ENCODE results near the gene ABCA12. TPM values are rescaled to one million over a fixed set of nuclear protein-coding genes. Genes with fewer than 3 reads are reported as not detected.

Gene ABCA12
- total RNA-seq, 1 donor from 2014 or later, result 0.17 TPM

- no peaks in the 10 kb centered on the region for H3K4me1 Mint-ChIP-seq
- no peaks in the 10 kb centered on the region for H3K36me3 Mint-ChIP-seq
- no peak overlapping the region for H3K27ac Mint-ChIP-seq
- H3K4me1 ChIP-seq, result no peaks in the 10 kb centered on the region
- no peaks in the 10 kb centered on the region for H3K27me3 ChIP-seq
- no peaks in the 10 kb centered on the region for H4K20me1 ChIP-seq (ENCODE audit: low read depth)
- no peaks in the 10 kb centered on the region for H3K79me2 ChIP-seq (ENCODE audit: low read depth)
- H3K9me3 ChIP-seq (ENCODE audit: low read depth), result no peaks in the 10 kb centered on the region
- no peaks in the 10 kb centered on the region for H3K9me3 Mint-ChIP-seq
- H2AFZ ChIP-seq (replicated peaks), result no peak overlapping the region
- DNase-seq (ENCODE audit: low spot score), result no peak
- H3K4me2 ChIP-seq, result no peak overlapping the region
- no peak overlapping the region for H3K4me3 Mint-ChIP-seq
- TF ChIP-seq EZH2 (IDR thresholded peaks at IDR 0.05) (no peak), CTCF (IDR thresholded peaks at IDR 0.05) (no peak), EZH2phosphoT487 (IDR thresholded peaks at IDR 0.05) (no peak)
- H3K27ac ChIP-seq, result no peak overlapping the region
- no peak overlapping the region for H3K9ac ChIP-seq
- H3F3A ChIP-seq (ENCODE audit: low read depth), result no peaks in the 10 kb centered on the region
- H3K27me3 Mint-ChIP-seq (ENCODE audit: insufficient read depth, low read depth), result no peaks in the 10 kb centered on the region
- no peak overlapping the region for H3K4me3 ChIP-seq
- no peaks in the 10 kb centered on the region for H3K36me3 ChIP-seq
Observed at GRCh38 chr2:214995409-214995808, 143.0 kb downstream of the ABCA12 start.

- H3K36me3 ChIP-seq, result no peaks in the 10 kb centered on the region
- no peaks in the 10 kb centered on the region for H4K20me1 ChIP-seq (ENCODE audit: low read depth)
- H3F3A ChIP-seq (ENCODE audit: low read depth), result no peaks in the 10 kb centered on the region
- no peak overlapping the region for H3K4me3 ChIP-seq
- H3K27ac ChIP-seq, result no peak overlapping the region
- DNase-seq (ENCODE audit: low spot score), result no peak
- no peak overlapping the region for H3K27ac Mint-ChIP-seq
- no peaks in the 10 kb centered on the region for H3K36me3 Mint-ChIP-seq
- TF ChIP-seq EZH2phosphoT487 (IDR thresholded peaks at IDR 0.05) (no peak), CTCF (IDR thresholded peaks at IDR 0.05) (no peak)
- no peak overlapping the region for H2AFZ ChIP-seq (replicated peaks)
- H3K9ac ChIP-seq, result no peak overlapping the region
- H3K4me2 ChIP-seq, result no peak overlapping the region
- H3K79me2 ChIP-seq (ENCODE audit: low read depth), result no peaks in the 10 kb centered on the region
- no peaks in the 10 kb centered on the region for H3K4me1 Mint-ChIP-seq
- H3K27me3 Mint-ChIP-seq (ENCODE audit: insufficient read depth, low read depth), result no peaks in the 10 kb centered on the region
- H3K27me3 ChIP-seq, result no peaks in the 10 kb centered on the region
- H3K4me1 ChIP-seq, result no peaks in the 10 kb centered on the region
- no peaks in the 10 kb centered on the region for H3K9me3 Mint-ChIP-seq
- H3K4me3 Mint-ChIP-seq, result no peak overlapping the region
- H3K9me3 ChIP-seq (ENCODE audit: low read depth), result no peaks in the 10 kb centered on the region
Observed at GRCh38 chr2:214992911-214993310, 145.5 kb downstream of the ABCA12 start.

GRCh38 chr2:214989187-214989586 lies 149.2 kb downstream of the ABCA12 start:
- H4K20me1 ChIP-seq (ENCODE audit: low read depth), result no peaks in the 10 kb centered on the region
- Mint-ChIP-seq H3K27me3 (ENCODE audit: insufficient read depth, low read depth) (no peaks in the 10 kb centered on the region), H3K36me3 (no peaks in the 10 kb centered on the region), H3K9me3 (no peaks in the 10 kb centered on the region), H3K4me3 (no peak overlapping the region), H3K4me1 (no peaks in the 10 kb centered on the region), H3K27ac (no peak overlapping the region)
- no peak for DNase-seq (ENCODE audit: low spot score)
- H3K4me3 ChIP-seq, result no peak overlapping the region
- no peaks in the 10 kb centered on the region for H3K27me3 ChIP-seq
- no peak for TF ChIP-seq EZH2 (IDR thresholded peaks at IDR 0.05)
- no peak for TF ChIP-seq CTCF (IDR thresholded peaks at IDR 0.05)
- no peak for TF ChIP-seq EZH2phosphoT487 (IDR thresholded peaks at IDR 0.05)
- H3K4me2 ChIP-seq, result no peak overlapping the region
- no peaks in the 10 kb centered on the region for H3K36me3 ChIP-seq
- H3F3A ChIP-seq (ENCODE audit: low read depth), result no peaks in the 10 kb centered on the region
- no peak overlapping the region for H3K9ac ChIP-seq
- no peak overlapping the region for H2AFZ ChIP-seq (replicated peaks)
- H3K27ac ChIP-seq, result no peak overlapping the region
- H3K79me2 ChIP-seq (ENCODE audit: low read depth), result no peaks in the 10 kb centered on the region
- no peaks in the 10 kb centered on the region for H3K4me1 ChIP-seq
- H3K9me3 ChIP-seq (ENCODE audit: low read depth), result no peaks in the 10 kb centered on the region

- no peaks in the 10 kb centered on the region for H3K9me3 Mint-ChIP-seq
- Histone ChIP-seq H3K36me3 (no peaks in the 10 kb centered on the region), H3K9me3 (ENCODE audit: low read depth) (no peaks in the 10 kb centered on the region), H3K27ac (no peak overlapping the region), H3K4me1 (no peaks in the 10 kb centered on the region), H3F3A (ENCODE audit: low read depth) (no peaks in the 10 kb centered on the region), H3K4me2 (no peak overlapping the region), H4K20me1 (ENCODE audit: low read depth) (no peaks in the 10 kb centered on the region), H3K27me3 (no peaks in the 10 kb centered on the region), H3K4me3 (no peak overlapping the region), H3K79me2 (ENCODE audit: low read depth) (no peaks in the 10 kb centered on the region), H3K9ac (no peak overlapping the region), H2AFZ (replicated peaks) (no peak overlapping the region)
- no peak overlapping the region for H3K4me3 Mint-ChIP-seq
- H3K27me3 Mint-ChIP-seq (ENCODE audit: insufficient read depth, low read depth), result no peaks in the 10 kb centered on the region
- no peaks in the 10 kb centered on the region for H3K4me1 Mint-ChIP-seq
- no peak overlapping the region for H3K27ac Mint-ChIP-seq
- DNase-seq (ENCODE audit: low spot score), result no peak
- TF ChIP-seq EZH2phosphoT487 (IDR thresholded peaks at IDR 0.05) (no peak), EZH2 (IDR thresholded peaks at IDR 0.05) (no peak), CTCF (IDR thresholded peaks at IDR 0.05) (no peak)
- H3K36me3 Mint-ChIP-seq, result no peaks in the 10 kb centered on the region
Observed at GRCh38 chr2:214987261-214987660, 151.2 kb downstream of the ABCA12 start.
